NCI-H510A (cell line): ENCODE data around the gene TTYH1.

Experiments used
- DNase-seq: peaks from one replicate; lab custom pipeline; 2025; lab: John Stamatoyannopoulos, UW

Gene TTYH1

DNA sequence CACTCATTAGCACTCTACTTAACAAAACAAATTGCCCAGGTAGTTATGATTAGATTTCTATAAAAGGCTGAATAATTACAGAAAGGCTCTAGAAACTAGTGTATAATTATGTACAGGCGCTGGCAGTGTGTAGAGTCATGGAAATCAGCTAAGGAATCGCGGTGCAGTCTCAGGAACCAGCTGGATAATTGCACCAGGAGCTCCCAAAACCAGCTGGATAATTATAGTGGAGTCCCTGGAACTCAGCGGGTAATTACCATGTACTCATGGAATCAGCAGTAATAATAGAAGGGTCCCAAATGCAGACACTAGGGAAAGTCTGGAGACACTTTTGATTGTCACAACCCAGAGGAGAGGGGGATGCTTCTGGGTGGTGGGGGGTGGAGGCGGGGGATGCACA, 23.2 kb upstream of the TTYH1 start:
- no peak for DNase-seq

DNA sequence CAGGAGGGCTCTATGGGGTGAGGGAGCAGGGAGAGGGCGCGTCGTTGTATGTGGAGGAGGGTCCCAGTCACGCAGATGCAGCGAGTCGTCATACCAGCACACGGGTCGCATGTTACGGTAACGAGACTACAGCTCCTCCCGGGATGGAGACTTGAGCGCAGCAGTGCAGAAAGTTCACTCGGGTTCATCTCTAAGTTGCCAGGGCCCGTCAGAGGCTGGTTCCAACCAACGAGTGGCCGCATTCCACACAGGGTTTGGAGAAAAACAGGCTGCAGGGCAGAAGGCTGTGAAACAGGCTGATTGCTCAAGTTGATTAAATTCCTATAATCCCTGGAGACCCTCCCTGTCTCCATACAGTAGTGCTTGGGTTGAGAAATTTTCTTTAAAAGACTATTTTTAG, 21.9 kb upstream of the TTYH1 start:
- DNase-seq: no peak

DNA sequence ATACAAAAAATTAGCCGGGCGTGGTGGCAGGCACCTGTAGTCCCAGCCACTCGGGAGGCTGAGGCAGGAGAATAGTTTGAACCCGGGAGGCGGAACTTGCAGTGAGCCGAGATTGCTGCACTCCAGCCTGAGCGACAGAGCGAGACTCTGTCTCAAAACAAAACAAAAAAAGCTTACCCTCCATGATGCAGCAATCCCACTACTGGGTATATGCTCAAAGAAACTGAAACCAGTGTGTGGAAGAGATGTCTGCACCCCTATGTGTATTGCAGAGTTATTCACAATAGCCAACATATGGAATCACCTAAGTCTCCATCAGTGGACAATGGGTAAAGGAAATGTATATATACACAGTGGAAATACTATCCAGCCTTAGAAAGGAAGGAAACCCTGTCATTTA, 19.6 kb upstream of the TTYH1 start:
- DNase-seq: no peak

DNA sequence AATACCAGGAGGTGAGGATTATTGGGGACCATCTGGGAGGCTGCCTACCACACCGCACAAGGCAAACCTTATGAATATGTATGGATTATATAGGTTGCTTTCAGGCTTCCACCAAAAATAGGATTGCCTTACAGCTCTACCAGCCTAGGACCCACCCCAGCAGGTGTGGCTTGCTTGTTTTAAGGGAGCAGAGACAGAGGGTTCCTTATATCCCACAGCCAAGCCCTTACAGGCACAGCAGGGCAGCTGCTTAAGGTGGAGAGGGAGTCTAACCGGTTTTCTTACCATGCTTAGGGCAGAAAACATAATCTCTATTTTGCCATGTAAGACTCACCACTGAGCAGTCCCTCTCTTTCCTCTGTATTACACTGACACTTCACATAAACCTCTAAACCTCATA, 16.1 kb upstream of the TTYH1 start:
- no peak for DNase-seq

DNA sequence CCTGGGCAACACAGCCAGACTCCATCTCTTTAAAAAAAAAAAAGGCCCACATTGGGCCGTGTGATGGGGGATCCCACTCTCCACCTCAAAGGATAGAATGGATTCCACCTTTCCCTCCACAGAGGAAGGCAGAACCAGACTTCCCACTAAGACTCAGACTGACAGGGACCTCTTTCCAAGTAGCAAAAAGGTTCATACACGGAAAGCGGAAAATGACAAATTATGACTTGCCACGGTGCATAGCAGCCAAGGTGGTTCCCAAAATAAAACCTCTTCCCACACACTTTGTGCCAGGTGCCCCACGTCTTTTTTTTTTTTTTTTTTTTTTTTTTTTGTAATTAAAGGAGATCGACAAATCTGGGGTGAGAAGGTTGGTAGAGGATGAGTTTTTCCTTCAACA, 14.4 kb upstream of the TTYH1 start:
- DNase-seq: no peak

DNA sequence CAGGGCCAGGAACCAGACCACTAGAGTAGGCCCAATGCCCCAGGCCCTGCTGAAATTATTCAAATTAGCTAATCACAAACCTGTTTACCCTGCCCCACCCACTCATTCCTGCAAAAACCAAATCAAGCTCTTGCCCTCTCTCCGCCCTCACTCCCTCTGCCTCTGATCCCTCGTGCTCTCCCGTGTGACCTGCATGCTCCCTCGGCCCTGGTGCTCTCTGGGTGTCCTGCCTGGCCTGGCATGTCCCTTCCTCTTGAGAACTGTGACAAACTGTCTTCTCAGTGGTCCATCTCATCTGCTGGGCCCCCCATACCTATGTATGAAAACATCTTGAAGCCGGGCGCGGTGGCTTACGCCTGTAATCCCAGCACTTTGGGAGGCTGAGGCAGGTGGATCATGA, 12.2 kb upstream of the TTYH1 start:
- DNase-seq: no peak

DNA sequence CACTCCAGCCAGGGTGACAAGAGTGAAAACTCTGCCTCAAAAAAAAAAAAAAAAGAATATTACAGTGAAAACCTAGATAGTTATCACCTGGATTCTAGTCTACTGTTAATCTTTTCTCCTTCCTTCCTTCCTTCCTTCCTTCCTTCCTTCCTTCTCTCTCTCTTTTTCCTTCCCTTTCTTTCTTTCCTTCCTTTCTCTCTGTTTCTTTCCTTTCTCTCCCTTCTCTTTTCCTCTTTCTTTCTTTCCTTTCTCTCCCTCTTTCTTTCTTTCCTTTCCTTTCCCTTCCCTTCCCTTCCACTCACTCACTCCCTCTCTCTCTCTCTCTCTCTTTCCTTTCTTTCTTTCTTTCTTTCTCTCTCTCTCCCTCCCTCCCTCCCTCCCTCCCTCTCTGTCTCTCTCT, 9.6 kb upstream of the TTYH1 start:
- no peak for DNase-seq

DNA sequence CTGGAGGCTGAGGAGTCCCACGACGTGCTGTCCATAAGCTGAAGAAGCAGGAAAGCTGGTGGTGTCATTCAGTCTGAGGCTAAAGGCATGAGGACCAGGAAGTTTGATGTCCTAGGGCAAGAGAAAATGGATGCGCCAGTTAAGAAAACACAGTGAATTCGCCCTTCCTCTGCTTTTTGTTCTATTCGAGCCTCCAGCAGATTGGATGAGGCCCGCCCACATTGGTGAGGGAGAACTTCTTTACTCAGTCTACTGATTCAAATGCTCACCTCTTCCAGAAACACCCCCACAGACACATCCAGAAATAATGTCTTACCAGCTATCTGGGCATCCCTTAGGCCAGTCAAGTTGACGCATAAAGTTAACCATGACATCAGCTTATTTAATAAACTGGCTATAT, 7.5 kb upstream of the TTYH1 start:
- no peak for DNase-seq

DNA sequence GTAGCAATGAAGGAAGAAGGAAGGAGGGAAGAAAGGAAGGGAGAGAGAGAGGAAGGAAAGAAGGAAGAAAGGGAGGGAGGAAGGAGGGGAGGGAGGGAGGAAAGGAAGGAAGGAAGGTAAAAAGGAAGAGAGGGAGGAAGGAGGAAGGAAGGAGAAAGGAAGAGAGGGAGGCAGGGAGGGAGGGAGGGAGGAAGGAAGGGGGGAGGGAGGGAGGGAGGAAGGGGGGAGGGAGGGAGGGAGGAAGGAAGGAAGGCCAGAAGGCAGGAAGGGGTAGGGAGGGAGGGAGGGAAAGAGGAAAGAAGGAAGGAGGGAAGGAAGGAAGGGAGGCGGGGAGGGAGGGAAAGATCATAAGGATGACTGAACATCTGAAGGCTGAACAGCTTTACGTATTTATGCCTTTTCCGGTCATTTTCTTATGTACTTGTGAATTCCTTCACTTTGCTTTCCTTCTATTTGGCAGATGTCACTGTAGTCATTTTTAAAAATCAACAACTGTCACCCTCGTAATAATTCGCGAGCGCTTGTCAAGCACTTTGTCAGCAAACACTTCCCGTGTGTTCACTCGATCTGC, 6.7 kb upstream of the TTYH1 start:
- no peak for DNase-seq

DNA sequence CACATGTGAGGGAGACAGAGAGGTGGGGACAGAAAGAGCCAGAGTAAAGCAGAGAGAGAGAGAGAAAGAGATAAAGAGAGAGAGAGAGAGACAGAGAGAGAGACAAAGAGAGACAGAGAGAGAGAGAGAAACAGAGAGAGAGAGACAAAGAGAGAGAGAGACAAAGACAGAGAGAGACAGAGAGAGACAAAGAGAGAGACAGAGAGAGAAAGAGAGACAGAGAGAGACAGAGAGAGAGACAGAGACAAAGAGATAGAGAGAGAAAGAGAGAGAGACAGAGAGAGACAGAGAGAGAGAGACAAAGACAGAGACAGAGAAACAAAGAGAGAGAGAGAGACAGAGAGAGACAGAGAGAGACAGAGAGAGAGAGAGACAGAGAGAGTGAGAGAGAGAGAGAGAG, 4.2 kb upstream of the TTYH1 start:
- DNase-seq: no peak

DNA sequence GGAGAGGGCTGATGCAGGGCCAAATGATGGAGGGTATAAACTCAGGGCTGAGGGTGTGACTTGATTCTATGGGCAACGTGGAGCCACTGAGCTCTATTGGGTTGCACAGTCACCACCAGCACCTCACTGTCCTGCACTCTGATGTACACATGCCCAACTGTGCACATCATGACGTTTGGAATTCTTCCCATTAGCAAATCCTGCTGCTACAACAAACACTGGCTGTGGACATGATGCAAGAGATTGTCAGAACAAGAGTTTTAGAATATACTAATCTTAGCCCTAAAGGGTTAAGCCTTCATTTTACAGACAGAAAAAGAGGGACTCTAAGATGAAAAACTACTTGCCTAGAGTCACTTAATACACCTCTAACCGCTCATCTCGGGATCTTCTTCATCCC, 2.4 kb upstream of the TTYH1 start:
- DNase-seq: no peak

DNA sequence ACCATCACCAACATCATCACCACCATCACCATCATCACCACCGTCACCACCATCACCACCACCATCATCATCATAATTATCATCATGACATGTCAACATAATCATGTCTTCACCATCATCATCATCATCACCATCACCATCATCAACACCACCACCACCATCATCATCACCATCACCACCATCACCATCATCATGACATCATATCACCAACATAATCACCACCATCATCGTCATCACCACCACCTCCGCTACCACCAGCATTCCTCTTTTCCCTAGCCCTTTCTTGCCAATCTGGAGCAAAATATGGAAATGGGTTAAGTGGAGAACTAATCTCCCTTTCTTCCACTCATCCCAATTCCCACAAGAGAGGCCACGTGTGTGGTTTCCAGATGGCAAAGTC, 1.1 kb upstream of the TTYH1 start:
- DNase-seq: no peak

DNA sequence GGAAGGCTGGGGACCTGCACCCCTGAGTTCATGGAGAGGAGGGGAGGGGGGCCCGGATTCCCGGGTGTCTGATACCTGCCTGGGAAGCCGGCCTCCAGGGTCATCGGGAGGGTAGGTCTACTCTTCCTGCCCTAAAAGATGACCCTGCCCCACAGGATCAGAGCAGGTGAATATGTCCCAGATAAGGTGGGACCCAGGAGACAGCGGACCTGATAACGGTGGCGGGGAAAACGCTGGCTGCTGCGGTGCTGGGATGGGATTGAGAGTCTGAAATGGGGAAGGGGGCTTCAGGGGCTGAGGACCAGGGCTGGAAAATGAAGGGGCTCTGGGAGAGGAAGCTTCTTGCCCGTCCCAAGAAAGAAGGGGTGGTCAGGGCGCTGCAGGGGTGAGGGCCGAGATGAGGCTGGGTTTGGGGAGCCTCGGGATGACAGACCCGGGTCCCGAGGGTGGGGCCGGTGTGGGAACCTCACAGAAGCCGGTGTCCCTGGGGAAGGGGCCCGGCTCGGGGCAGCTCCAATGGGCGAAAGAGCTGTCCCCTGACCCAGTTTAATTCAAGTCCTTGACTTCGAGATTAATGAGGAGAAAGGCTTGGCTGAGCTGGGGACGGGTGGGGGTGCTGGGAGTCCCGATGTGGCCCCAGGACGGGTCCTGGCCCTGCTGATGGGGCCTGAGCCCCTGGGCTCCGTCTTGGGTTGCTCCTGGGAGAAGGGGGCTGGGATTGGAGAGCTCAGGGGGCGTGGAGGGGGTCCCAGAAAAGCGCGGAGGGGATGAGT, 823 bp downstream of the TTYH1 start:
- no peak for DNase-seq

DNA sequence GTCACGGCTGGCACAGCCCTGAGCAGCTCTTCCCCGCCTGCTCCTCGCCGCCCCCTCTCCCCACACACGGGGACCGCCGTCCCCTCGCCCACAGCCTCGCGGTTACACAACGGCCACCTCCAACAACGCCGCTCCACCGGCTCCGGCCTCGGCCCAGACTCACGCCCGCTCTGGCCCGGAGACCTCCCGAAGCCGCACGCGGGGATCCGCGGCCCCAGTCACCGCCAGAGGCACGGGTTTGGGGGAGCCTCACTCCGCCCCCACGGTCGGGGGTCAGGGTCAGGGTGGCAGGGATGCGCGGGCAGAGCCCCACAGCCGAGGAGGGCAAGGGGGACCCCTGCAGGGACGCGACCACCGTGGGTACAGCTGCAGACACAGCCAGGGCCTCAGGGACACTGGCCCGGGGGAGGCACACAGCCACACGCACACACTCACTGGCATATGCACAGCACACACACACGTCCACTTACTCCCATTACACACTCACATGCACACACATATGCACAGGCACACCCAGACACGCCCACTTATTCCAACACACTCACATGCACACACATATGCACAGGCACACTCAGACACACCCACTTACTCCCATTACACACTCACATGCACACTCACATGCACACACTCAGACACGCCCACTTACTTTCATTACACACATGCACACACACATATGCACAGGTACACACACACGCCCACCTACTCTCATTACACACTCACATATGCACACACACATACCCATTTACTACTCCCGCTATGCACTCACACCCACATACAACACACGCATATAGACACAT, 1.6 kb downstream of the TTYH1 start:
- no peak for DNase-seq

DNA sequence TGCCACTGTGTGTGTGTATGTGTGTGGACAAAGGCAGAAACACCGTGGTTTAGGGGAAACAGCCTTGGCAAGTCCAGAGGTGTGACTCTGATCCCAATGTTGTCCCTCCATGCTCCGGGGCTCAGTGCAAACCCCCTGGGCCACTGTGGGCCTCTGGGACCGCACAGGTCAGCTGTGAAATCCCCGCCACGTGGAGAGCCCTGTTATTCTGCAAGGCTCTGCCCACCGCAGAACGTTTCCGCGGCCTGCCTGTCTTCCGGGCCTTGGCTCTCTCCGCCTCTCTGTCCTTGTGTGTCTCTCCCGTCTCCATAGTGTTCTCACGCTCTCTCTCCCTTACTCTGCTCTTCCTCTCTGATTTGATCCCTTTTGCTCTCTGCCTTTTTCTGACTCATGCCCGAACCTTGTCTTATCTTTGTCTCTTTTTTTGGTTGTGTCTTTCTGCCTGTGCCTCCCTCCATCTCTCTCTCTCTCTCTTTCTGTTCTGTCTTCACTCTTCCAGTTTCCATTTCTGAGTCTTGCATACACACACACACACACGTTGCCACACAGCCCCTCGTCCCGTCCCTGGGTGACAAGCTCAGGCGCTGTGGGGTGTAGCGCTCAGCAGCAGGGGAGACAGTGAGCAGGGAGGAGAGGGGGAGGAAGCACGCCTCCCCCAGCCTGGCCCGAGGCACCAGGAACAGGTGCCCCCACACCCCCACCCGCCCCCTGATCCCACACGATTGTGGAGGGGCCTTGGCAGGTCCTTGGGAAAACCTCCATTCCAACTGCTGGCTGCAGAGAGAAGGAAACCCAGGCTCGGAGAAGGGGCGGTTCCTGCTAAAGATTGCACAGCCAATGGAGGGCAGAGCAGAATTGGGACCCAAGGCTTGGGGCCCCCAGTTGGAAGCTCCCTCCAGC, 3.0 kb downstream of the TTYH1 start:
- DNase-seq: no peak

DNA sequence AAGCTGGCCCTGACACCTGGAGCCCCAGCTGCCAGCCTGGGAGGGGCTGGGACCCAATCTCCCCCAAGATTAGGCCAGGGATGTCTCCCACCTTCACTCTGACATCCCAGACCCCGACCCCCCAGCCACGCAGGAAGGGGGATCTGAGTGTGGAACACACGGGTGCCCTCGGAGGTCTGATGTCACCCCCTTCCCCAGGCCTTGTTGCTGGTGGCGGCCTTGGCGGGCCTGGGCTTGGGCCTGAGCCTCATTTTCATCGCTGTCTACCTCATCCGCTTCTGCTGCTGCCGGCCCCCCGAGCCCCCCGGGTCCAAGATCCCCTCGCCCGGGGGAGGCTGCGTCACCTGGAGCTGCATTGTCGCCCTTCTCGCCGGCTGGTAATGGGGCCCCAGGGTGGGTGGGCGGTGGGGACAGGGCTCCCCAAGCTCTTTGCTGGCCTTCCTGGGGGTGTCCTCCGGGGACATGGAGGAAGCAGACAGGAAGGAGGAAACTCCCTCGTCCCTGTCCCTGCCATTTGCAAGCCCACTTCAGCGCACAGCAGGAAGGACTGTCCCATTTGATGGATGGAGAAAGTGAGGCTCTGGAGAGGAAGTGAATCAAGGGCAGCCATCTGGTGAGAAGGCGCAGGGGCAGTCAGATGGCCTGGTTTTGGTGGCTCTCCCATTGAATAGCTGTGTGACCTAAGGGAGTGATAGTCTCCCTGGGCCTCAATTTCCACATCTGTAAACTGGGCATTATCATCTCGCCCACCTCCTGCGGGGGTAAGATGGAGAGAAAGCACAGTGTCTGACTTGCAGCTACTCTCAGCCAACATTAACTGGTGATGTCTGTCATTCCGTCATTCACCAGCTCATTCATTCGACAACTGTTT, 3.9 kb downstream of the TTYH1 start:
- no peak for DNase-seq

DNA sequence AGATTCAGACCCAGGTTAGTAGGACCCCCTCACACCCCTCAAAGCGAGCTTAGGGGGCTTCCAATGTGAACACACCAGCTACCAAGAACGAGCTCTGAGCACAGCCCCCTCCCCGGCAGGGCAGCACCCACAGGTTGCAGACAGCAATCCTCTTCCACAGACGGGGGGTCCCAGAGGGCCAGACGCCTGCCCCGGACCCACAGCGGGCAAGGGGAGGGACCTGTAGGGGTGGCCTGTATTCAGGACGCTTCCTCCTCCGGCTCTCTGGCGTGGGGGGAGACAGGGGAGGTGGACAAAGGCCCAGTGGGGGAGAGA, 4.8 kb downstream of the TTYH1 start:
- no peak for DNase-seq

DNA sequence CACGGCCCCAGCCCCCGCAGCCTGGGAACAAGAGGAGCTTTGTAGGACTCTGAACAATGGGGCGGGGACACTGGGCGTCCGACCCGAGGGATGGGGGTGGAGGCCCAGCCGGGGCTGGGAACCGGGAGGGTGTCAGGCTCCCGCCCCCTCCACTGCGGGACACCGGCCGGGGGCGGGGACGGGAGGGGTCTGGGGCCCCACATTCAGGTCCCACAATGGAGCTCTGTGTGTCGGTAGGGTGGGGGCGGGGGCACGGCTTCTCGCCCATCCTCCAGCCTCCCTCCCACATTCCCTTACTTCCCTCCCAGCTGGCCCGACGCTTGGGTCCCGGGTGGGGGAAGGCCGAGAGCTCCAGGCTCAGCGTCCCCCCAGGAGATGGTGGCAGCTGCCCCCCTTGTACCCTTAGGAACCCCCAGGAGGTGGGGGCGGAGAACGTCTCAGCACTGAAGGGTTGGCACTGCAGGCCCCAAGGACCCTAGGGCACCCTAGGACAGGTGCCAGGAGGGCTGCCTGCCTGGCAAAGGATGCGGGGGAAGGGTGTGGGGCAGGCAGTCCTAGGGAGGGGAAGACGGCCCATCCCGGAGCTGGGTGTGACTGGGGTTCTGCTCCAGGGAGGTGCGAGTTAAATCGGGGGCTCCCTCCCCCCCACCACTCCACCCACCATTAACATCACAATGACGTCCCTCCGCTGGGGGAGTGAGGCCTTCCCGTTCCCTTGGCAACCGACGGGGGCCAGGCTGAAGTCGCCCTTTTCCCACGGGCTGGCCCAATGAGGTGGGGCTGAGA, 5.3 kb downstream of the TTYH1 start:
- no peak for DNase-seq

DNA sequence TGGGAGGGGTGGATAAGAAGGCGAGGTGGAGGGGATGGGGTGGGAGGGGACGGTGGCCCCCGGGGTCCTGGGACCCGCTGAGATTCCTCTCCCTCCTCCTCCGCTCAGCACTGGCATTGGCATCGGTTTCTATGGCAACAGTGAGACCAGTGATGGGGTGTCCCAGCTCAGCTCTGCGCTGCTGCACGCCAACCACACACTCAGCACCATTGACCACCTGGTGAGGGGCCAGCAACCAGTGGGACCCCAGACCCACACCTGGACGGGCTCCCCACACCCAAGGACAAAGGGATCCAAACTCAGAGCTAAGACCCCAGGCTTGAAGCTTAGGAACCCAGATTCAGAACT, 5.9 kb downstream of the TTYH1 start:
- DNase-seq: no peak

DNA sequence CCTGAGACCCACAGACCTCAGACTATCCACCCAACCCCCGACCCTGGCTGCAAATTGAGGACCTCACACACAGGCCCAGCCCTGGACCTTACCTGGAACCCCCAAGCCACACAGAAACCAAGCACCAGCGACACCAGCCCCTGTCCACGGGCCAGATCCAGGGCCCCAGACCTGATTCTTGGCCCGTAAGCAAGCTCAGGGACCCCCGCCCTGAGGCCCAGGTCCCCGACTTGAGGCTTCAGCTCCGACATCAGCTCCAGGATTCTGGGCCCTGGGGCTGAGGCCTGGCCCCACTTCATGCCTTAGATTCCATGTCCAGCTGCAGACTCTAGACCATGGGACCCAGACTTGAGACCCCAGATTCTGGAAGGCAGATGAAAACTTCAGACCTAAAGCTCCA, 6.3 kb downstream of the TTYH1 start:
- DNase-seq: no peak

DNA sequence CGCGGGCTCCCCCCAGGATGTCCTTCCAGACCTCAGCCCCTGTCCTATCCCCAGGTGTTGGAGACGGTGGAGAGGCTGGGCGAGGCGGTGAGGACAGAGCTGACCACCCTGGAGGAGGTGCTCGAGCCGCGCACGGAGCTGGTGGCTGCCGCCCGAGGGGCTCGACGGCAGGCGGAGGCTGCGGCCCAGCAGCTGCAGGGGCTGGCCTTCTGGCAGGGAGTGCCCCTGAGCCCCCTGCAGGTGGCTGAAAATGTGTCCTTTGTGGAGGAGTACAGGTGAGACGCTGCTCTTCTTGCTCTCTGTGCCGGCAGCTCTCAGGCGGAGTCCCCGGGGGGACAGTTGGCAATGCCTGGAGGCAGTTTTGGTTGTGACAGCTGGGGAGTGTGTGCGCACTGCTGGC, 6.9 kb downstream of the TTYH1 start:
- no peak for DNase-seq
